ENCODE results near the gene ALX4. TPM values are rescaled to one million over a fixed set of nuclear protein-coding genes. Genes with fewer than 3 reads are reported as not detected.

The ALX4 gene
- total and polyA plus RNA-seq, 2 donors (not counting 1 experiment from before 2014, with no cell fraction given): not detected

- Histone ChIP-seq H3K27me3 (replicated peaks in 1 of 4; ENCODE audit: control extremely low read depth in 1 of 4, control insufficient read depth in 3 of 4, insufficient read depth in 4 of 4, low read length in 3 of 4) (no peaks in the 10 kb centered on the region), H3K79me2 (ENCODE audit: control insufficient read depth, insufficient read depth, low read length) (no peaks in the 10 kb centered on the region), H3K27ac (ENCODE audit: low read length in 2 of 2) (no peak overlapping the region), H3K36me3 (replicated peaks in 1 of 2; ENCODE audit: control extremely low read depth in 1 of 2, control insufficient read depth in 1 of 2, extremely low read depth in 1 of 2, insufficient read depth in 2 of 2, low read length in 1 of 2) (no peaks in the 10 kb centered on the region), H3K4me3 (ENCODE audit: control extremely low read depth in 1 of 5, extremely low read depth in 1 of 5, insufficient read depth in 1 of 5, low read depth in 2 of 5, low read length in 4 of 5) (no peak overlapping the region), H4K20me1 (ENCODE audit: control insufficient read depth, insufficient read depth, low read length, poor library complexity, severe bottlenecking) (no peaks in the 10 kb centered on the region), H3K9me3 (ENCODE audit: control extremely low read depth in 1 of 3, control insufficient read depth in 2 of 3, insufficient read depth in 1 of 3, low read length in 2 of 3) (peaks cover 0 to 3% (median 0%) of the 10 kb centered on the region in 3 donors), H3K4me2 (replicated peaks; ENCODE audit: low read depth, low read length, poor library complexity, severe bottlenecking) (no peak overlapping the region), H3K9ac (ENCODE audit: low read length) (no peak overlapping the region), H2AFZ (ENCODE audit: insufficient read depth, low read depth, low read length, poor library complexity, severe bottlenecking) (no peak overlapping the region), H3K4me1 (ENCODE audit: control insufficient read depth in 2 of 2, insufficient read depth in 2 of 2, low read length in 2 of 2) (no peaks in the 10 kb centered on the region)
- WGBS (ENCODE audit: insufficient coverage): 89% methylated on average over 19 of the region's 20 CpGs
- Mint-ChIP-seq H3K9me3 (ENCODE audit: insufficient read depth) (no peaks in the 10 kb centered on the region), H3K4me1 (no peaks in the 10 kb centered on the region), H3K27ac (no peak overlapping the region), H3K4me3 (no peak overlapping the region), H3K27me3 (peaks cover 17% of the 10 kb centered on the region)
- CTCF ChIA-PET: no interaction called here
- intact Hi-C loops (cut with micrococcal nuclease): no loop called here
- no peak for DNase-seq
- TF ChIP-seq, protein P1, sequence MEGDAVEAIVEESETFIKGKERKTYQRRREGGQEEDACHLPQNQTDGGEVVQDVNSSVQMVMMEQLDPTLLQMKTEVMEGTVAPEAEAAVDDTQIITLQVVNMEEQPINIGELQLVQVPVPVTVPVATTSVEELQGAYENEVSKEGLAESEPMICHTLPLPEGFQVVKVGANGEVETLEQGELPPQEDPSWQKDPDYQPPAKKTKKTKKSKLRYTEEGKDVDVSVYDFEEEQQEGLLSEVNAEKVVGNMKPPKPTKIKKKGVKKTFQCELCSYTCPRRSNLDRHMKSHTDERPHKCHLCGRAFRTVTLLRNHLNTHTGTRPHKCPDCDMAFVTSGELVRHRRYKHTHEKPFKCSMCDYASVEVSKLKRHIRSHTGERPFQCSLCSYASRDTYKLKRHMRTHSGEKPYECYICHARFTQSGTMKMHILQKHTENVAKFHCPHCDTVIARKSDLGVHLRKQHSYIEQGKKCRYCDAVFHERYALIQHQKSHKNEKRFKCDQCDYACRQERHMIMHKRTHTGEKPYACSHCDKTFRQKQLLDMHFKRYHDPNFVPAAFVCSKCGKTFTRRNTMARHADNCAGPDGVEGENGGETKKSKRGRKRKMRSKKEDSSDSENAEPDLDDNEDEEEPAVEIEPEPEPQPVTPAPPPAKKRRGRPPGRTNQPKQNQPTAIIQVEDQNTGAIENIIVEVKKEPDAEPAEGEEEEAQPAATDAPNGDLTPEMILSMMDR (IDR thresholded peaks at IDR 0.05): no peak
- TF ChIP-seq EZH2 (IDR thresholded peaks at IDR 0.05; ENCODE audit: borderline replicate concordance, insufficient read depth, low read depth, low read length, poor library complexity, severe bottlenecking): no peak
- no peak for ATAC-seq (ENCODE audit: low read depth)
- POLR2A ChIA-PET: no interaction called here
Observed at GRCh38 chr11:44270403-44271273, 39.3 kb downstream of the ALX4 start.
